ENCODE results near the gene BBOF1. TPM values are rescaled to one million over a fixed set of nuclear protein-coding genes. Genes with fewer than 3 reads are reported as not detected.

BBOF1 gene
- total RNA-seq, 4 donors from 2014 or later: 4.1 to 7.5 (median 5.4) TPM

- DNase-seq: no peak
- no peaks in the 10 kb centered on the region for H3K9me3 ChIP-seq
- H3K36me3 ChIP-seq: peaks cover 0 to 4% (median 0%) of the 10 kb centered on the region in 4 donors
- no peak overlapping the region for H3K4me3 ChIP-seq
- H3K27me3 ChIP-seq: no peaks in the 10 kb centered on the region
- TF ChIP-seq CTCF (IDR thresholded peaks at IDR 0.05) (no peak), POLR2A (IDR thresholded peaks at IDR 0.05) (no peak), EP300 (IDR thresholded peaks at IDR 0.05; ENCODE audit: low read depth) (no peak), POLR2AphosphoS5 (IDR thresholded peaks at IDR 0.05) (no peak)
- intact Hi-C loops (cut with DNase I; ENCODE audit: low total_unique reads) (no loop called here), in situ Hi-C loops (cut with MboI; ENCODE audit: low pct_ligation_motif_present in 1 of 4, low pct_unique_long_range_greater_than_20kb in 1 of 4, low sequenced_read_pairs in 3 of 4) (no loop called here)
- H3K27ac ChIP-seq: no peak overlapping the region
- H3K4me1 ChIP-seq: no peaks in the 10 kb centered on the region
- WGBS, 2 donors (ENCODE audit: low coverage in 1 of 2): 98% methylated on average over 4 of the region's 4 CpGs; no CpG with 5 or more reads in 1 of the 2 donors
These were observed 26.4 kb downstream of the BBOF1 start for GRCh38 chr14:74045522-74045921.

DNA sequence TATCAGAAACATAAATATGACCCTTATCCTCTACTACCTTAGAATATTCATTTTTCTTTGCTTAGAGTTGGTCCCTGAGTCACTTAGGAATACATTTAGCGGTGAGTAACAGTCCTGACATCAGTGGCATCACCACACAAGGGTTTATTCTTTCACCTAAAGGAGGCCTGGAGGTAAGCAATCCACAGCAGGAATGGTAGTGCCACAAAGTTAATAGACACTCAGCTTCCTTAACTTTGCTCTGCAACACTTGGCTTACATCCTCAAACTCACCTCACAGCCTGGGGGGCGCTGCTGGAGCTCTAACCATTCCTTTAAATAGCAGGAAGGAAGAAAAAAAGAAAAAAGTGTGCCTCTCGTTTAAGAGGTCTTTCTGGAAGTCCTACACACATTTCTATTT is 29.1 kb downstream of the BBOF1 start:
- intact Hi-C loops (cut with DNase I; ENCODE audit: low total_unique reads): no loop called here
- no peak for TF ChIP-seq POLR2A (IDR thresholded peaks at IDR 0.05)
- no peak for TF ChIP-seq EP300 (IDR thresholded peaks at IDR 0.05; ENCODE audit: low read depth)
- TF ChIP-seq POLR2AphosphoS5 (IDR thresholded peaks at IDR 0.05): no peak
- TF ChIP-seq CTCF (IDR thresholded peaks at IDR 0.05): no peak
- H3K4me3 ChIP-seq: no peak overlapping the region
- in situ Hi-C loops (cut with MboI; ENCODE audit: low pct_ligation_motif_present in 1 of 4, low pct_unique_long_range_greater_than_20kb in 1 of 4, low sequenced_read_pairs in 3 of 4): no loop called here
- no peak overlapping the region for H3K27ac ChIP-seq
- WGBS, 2 donors (ENCODE audit: low coverage in 1 of 2): 54 to 55% methylated on average over 2 to 3 of the region's 3 CpGs
- H3K27me3 ChIP-seq: no peaks in the 10 kb centered on the region
- peaks cover 0 to 4% (median 0%) of the 10 kb centered on the region in 4 donors for H3K36me3 ChIP-seq
- no peaks in the 10 kb centered on the region for H3K9me3 ChIP-seq
- no peaks in the 10 kb centered on the region for H3K4me1 ChIP-seq
- no peak for DNase-seq

DNA sequence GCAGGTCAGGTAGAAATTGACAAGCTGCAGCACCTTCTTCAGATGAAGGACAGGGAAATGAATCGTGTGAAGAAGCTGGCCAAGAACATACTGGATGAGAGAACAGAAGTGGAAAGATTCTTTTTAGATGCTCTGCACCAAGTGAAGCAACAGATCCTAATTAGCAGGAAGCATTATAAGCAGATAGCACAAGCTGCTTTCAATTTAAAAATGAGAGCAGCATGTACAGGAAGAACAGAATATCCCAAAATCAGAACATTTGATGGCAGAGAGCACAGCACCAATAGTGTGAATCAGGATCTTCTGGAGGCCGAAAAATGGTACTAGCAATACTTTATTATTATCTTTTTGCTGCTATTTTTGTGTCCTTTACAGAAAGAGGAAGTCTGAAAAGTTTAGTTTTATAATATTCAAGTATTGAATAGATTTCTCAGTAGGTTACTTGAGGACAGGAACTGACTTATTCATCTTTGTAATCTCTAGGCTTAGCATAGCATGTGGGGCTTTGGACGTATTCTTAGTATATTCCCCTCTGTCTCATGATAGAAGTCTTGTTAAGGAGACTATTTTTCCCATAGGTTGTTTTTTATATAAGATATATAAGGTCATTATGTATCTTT is 30.8 kb downstream of the BBOF1 start:
- Histone ChIP-seq H3K27me3 (no peaks in the 10 kb centered on the region), H3K27ac (no peak overlapping the region), H3K4me3 (no peak overlapping the region), H3K36me3 (peaks cover 0 to 4% (median 0%) of the 10 kb centered on the region in 4 donors), H3K9me3 (no peaks in the 10 kb centered on the region), H3K4me1 (no peaks in the 10 kb centered on the region)
- intact Hi-C loops (cut with DNase I; ENCODE audit: low total_unique reads): loop anchor here (10.0 kb wide), 1 partner anchor 775 kb away; no protein-coding TSS in a partner anchor
- no peak for TF ChIP-seq CTCF (IDR thresholded peaks at IDR 0.05)
- TF ChIP-seq POLR2A (IDR thresholded peaks at IDR 0.05): no peak
- no peak for TF ChIP-seq EP300 (IDR thresholded peaks at IDR 0.05; ENCODE audit: low read depth)
- TF ChIP-seq POLR2AphosphoS5 (IDR thresholded peaks at IDR 0.05): no peak
- in situ Hi-C loops (cut with MboI; ENCODE audit: low pct_ligation_motif_present in 1 of 4, low pct_unique_long_range_greater_than_20kb in 1 of 4, low sequenced_read_pairs in 3 of 4): no loop called here
- no peak for DNase-seq
- WGBS, 2 donors (ENCODE audit: low coverage in 1 of 2): 73 to 88% methylated on average over 3 of the region's 3 CpGs

DNA sequence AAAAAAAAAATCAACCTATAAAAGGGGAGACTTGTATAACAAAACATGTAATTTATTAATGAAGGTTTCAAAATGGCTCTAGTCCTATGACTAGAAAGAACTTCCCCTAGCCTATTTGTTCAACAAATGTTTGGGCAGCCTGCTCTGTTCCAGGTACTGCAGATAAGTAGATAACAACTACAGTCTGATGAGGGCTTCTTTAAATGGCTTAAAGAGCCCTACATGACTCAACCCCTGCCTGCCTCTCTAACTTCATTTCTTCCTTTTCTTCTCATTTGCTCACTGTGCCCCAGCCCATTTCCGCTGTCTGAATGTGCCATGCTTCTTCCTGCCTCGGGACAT is 43.6 kb downstream of the BBOF1 start:
- in situ Hi-C loops (cut with MboI; ENCODE audit: low pct_ligation_motif_present in 1 of 4, low pct_unique_long_range_greater_than_20kb in 1 of 4, low sequenced_read_pairs in 3 of 4): no loop called here

More for the DNA sequence above, 43.6 kb downstream of the BBOF1 start:
- no peak overlapping the region for H3K4me3 ChIP-seq
- 74 to 86% methylated on average over 2 of the region's 2 CpGs for WGBS, 2 donors (ENCODE audit: low coverage in 1 of 2)
- TF ChIP-seq CTCF (IDR thresholded peaks at IDR 0.05) (no peak), EP300 (IDR thresholded peaks at IDR 0.05; ENCODE audit: low read depth) (no peak), POLR2AphosphoS5 (IDR thresholded peaks at IDR 0.05) (no peak), POLR2A (IDR thresholded peaks at IDR 0.05) (no peak)
- intact Hi-C loops (cut with DNase I; ENCODE audit: low total_unique reads): no loop called here
- no peaks in the 10 kb centered on the region for H3K27me3 ChIP-seq
- peaks cover 0 to 68% (median 21%) of the 10 kb centered on the region in 4 donors for H3K36me3 ChIP-seq
- H3K9me3 ChIP-seq: no peaks in the 10 kb centered on the region
- no peak for DNase-seq
- H3K27ac ChIP-seq: no peak overlapping the region
- H3K4me1 ChIP-seq: no peaks in the 10 kb centered on the region
